Transverse colon (tissue), 4 donors: Measurements from ENCODE around the gene SPATA2L. TPM values are rescaled to one million over a fixed set of nuclear protein-coding genes. Genes with fewer than 3 reads are reported as not detected.

Experiments used
- DNase-seq: peaks from one replicate; pipeline ENCODE4 v3.0.0-alpha.2; 2019
- H3K27ac ChIP-seq, 4 donors: fragments of 200-600 bp; sonication (generic); 2 replicates each; pipeline ENCODE4 v1.5.1; 2016 to 2018; ENCODE audit warnings: inconsistent platforms in 4 of 4
- H3K27me3 ChIP-seq: fragments of 200-600 bp; sonication (generic); 2 replicates; pipeline ENCODE4 v1.5.1; 2017; ENCODE audit warnings: inconsistent platforms
- H3K36me3 ChIP-seq, 4 donors: fragments of 200-600 bp; sonication (generic); 2 replicates each; pipeline ENCODE4 v1.5.1; 2017 to 2019; ENCODE audit warnings: inconsistent platforms in 4 of 4
- H3K4me1 ChIP-seq, 4 donors: fragments of 200-600 bp; sonication (generic); 2 replicates each; pipeline ENCODE4 v1.5.1; 2017 to 2020; ENCODE audit warnings: inconsistent platforms in 4 of 4
- H3K4me3 ChIP-seq, 4 donors: fragments of 200-600 bp; sonication (generic); 1 replicate in 1 of 4; 2 replicates in 3 of 4; pipeline versions ENCODE4 v1.5.1 to v1.6.1; 2017 to 2019; ENCODE audit warnings: inconsistent platforms in 4 of 4
- H3K9me3 ChIP-seq, 2 donors: fragments of 200-600 bp; sonication (generic); 2 replicates each; pipeline ENCODE4 v1.5.1; 2017 to 2019; ENCODE audit warnings: inconsistent platforms in 2 of 2
- CTCF ChIP-seq, 5 experiments: fragments of 200-600 bp in 3 of 5; fragments of 450-650 bp in 2 of 5; sonication (generic) in 3 of 5; IDR thresholded peaks; 1 replicate in 2 of 5; 2 replicates in 3 of 5; pipeline ENCODE4 v1.5.1; 2016 to 2017; ENCODE audit warnings: antibody characterized with exemption in 5 of 5, inconsistent platforms in 3 of 5, mild to moderate bottlenecking in 2 of 5, moderate library complexity in 1 of 5
- EP300 ChIP-seq: sonication (generic); formaldehyde crosslinking; IDR thresholded peaks from one replicate; pipeline ENCODE4 v1.6.1; 2017; ENCODE audit warnings: antibody characterized with exemption, low read depth
- POLR2A ChIP-seq: fragments of 450-650 bp; IDR thresholded peaks from one replicate; pipeline ENCODE4 v1.6.1; 2016; ENCODE audit warnings: antibody characterized with exemption, mild to moderate bottlenecking, moderate library complexity
- POLR2AphosphoS5 ChIP-seq, 3 donors: sonication (generic); formaldehyde crosslinking; IDR thresholded peaks; one replicate each; pipeline ENCODE4 v1.6.1; 2016; ENCODE audit warnings: antibody characterized with exemption in 3 of 3
- WGBS, 2 donors: methylation state at CpG; one replicate each; pipeline ENCODE4 v1.1.5; 2018; ENCODE audit warnings: low coverage in 1 of 2; 5-methylcytosine and 5-hydroxymethylcytosine counted together
- in situ Hi-C, 4 donors: fragments of 200-750 bp; cut with MboI; loops; one replicate each; pipeline versions ENCODE4 v1.15.0 to v1.15.1; 2017; ENCODE audit warnings: low sequenced_read_pairs in 3 of 4, low pct_ligation_motif_present in 1 of 4, low pct_unique_long_range_greater_than_20kb in 1 of 4
- intact Hi-C: fragments of 100-400 bp; cut with DNase I; formaldehyde crosslinking; loops from one replicate; pipeline ENCODE4 v1.15.1; 2023; ENCODE audit warnings: low total_unique reads
- total RNA-seq, 4 donors: library from RNA; depleted of rRNA; stranded (reverse); fragments of >200 nt; gene quantifications; one replicate each; pipeline ENCODE4 v1.1.0, GENCODE V29; 2016

The SPATA2L gene
- total RNA-seq, 4 donors from 2014 or later: 30.8 to 83.0 (median 60.6) TPM

- H3K27me3 ChIP-seq: no peaks in the 10 kb centered on the region
- intact Hi-C loops: no loop called here
- in situ Hi-C loops: no loop called here
- no peaks in the 10 kb centered on the region for H3K9me3 ChIP-seq
- peaks cover 13 to 47% (median 31%) of the 10 kb centered on the region in 4 donors for H3K4me1 ChIP-seq
- H3K27ac ChIP-seq: peak overlapping the region; percentile 98 to 100 (median 99)
- H3K4me3 ChIP-seq: peak overlapping the region; percentile 71 to 97 (median 91)
- peak; percentile 83 for DNase-seq
- TF ChIP-seq POLR2AphosphoS5 (IDR thresholded peaks at IDR 0.05): peak; percentile 13 to 67 (median 53)
- TF ChIP-seq POLR2A: no peak
- WGBS, 2 donors: 2% methylated on average over 30 of the region's 112 CpGs; no CpG with 5 or more reads in 1 of the 2 donors
- peaks cover 0 to 9% (median 0%) of the 10 kb centered on the region in 4 donors for H3K36me3 ChIP-seq
Measured at GRCh38 chr16:89721546-89722391, 20.3 kb upstream of the SPATA2L start.

- Histone ChIP-seq H3K36me3 (peaks cover 0 to 9% (median 0%) of the 10 kb centered on the region in 4 donors), H3K9me3 (no peaks in the 10 kb centered on the region), H3K27ac (peak within 1 kb of the TSS; percentile 98 to 100 (median 99)), H3K4me1 (peaks cover 13 to 47% (median 31%) of the 10 kb centered on the region in 4 donors), H3K27me3 (no peaks in the 10 kb centered on the region), H3K4me3 (peak within 1 kb of the TSS; percentile 71 to 97 (median 91))
- 1% methylated on average over 30 of the region's 103 CpGs; no CpG with 5 or more reads in 1 of the 2 donors for WGBS, 2 donors
- intact Hi-C loops: no loop called here
- peak; percentile 88 for DNase-seq
- TF ChIP-seq EP300 (no peak), POLR2A (peak; percentile 34), POLR2AphosphoS5 (IDR thresholded peaks at IDR 0.05) (peak in 2 of 3 donors; percentile 59 to 75), CTCF (IDR thresholded peaks at IDR 0.05) (peak in 1 of 5 experiments; percentile 11)
- in situ Hi-C loops: no loop called here
Measured at GRCh38 chr16:89720813-89721545, 19.5 kb upstream of the SPATA2L start, which contains the start of the genes VPS9D1 and ZNF276. Gene VPS9D1, minus strand, starts transcription at chr16:89720898. Its CDS starts 37 bp downstream, at chr16:89720861. Gene ZNF276, plus strand, starts transcription at chr16:89721537. Its CDS starts 104 bp downstream, at chr16:89721641.

GRCh38 chr16:89720551-89720812, 19.0 kb upstream of the SPATA2L start:
- in situ Hi-C loops (no loop called here), intact Hi-C loops (no loop called here)
- Histone ChIP-seq H3K4me1 (peaks cover 13 to 47% (median 31%) of the 10 kb centered on the region in 4 donors), H3K27ac (peak overlapping the region; percentile 98 to 100 (median 99)), H3K27me3 (no peaks in the 10 kb centered on the region), H3K9me3 (no peaks in the 10 kb centered on the region), H3K36me3 (peaks cover 0 to 9% (median 0%) of the 10 kb centered on the region in 4 donors), H3K4me3 (peak overlapping the region; percentile 71 to 97 (median 91))
- TF ChIP-seq EP300: no peak
- TF ChIP-seq POLR2AphosphoS5 (IDR thresholded peaks at IDR 0.05): no peak
- no peak for TF ChIP-seq POLR2A
- no peak for TF ChIP-seq CTCF (IDR thresholded peaks at IDR 0.05)
- DNase-seq: peak; percentile 75
- WGBS, 2 donors: 4% methylated on average over 10 of the region's 29 CpGs; no CpG with 5 or more reads in 1 of the 2 donors

- 83 to 84% methylated on average over 7 to 24 of the region's 24 CpGs for WGBS, 2 donors
- Histone ChIP-seq H3K36me3 (no peaks in the 10 kb centered on the region), H3K9me3 (no peaks in the 10 kb centered on the region), H3K27me3 (peaks cover 1% of the 10 kb centered on the region), H3K4me3 (no peak overlapping the region), H3K4me1 (peaks cover 6 to 31% (median 19%) of the 10 kb centered on the region in 4 donors), H3K27ac (no peak overlapping the region)
- DNase-seq: peak; percentile 48
- TF ChIP-seq EP300 (no peak), POLR2AphosphoS5 (IDR thresholded peaks at IDR 0.05) (no peak), POLR2A (no peak), CTCF (IDR thresholded peaks at IDR 0.05) (no peak)
- intact Hi-C loops: no loop called here
- in situ Hi-C loops: no loop called here
Measured at GRCh38 chr16:89717688-89718505, 16.4 kb upstream of the SPATA2L start.
